HEK293T (cell line): ENCODE measurements around the gene AKR1B15.
A peak's percentile ranks its signal among the peaks of the same experiment; 100 is the strongest.

Experiments used
- CTCF ChIA-PET: fragments of 350-600 bp; formaldehyde crosslinking; extraction: SDS; loops from one replicate; lab custom pipeline; 2021; ENCODE audit warnings: antibody characterized with exemption, inconsistent platforms; lab: Yijun Ruan, JAX
- POLR2A ChIA-PET: fragments of 350-600 bp; formaldehyde crosslinking; extraction: SDS; loops from one replicate; lab custom pipeline; 2020; ENCODE audit warnings: antibody characterized with exemption, inconsistent platforms; lab: Yijun Ruan, JAX
- DNase-seq: peaks from one replicate; pipeline ENCODE4 v3.0.0; 2012; ENCODE audit warnings: mixed read lengths; ENCODE audit errors: extremely low spot score
- ARNT ChIP-seq: fragments of 450-650 bp; IDR thresholded peaks from 2 replicates; pipeline ENCODE4 v1.6.1; 2017; ENCODE audit warnings: mild to moderate bottlenecking
- BHLHE40 ChIP-seq: fragments of 450-650 bp; IDR thresholded peaks from 2 replicates; pipeline ENCODE4 v1.6.1; 2016; ENCODE audit warnings: mild to moderate bottlenecking, moderate library complexity, borderline replicate concordance
- CTBP1 ChIP-seq: fragments of 450-650 bp; IDR thresholded peaks from 2 replicates; pipeline ENCODE4 v1.6.1; 2016; ENCODE audit warnings: borderline replicate concordance
- ELF4 ChIP-seq: fragments of 450-650 bp; IDR thresholded peaks from 2 replicates; pipeline ENCODE4 v1.6.1; 2017; ENCODE audit warnings: antibody characterized with exemption
- FOXA1 ChIP-seq: fragments of 450-650 bp; IDR thresholded peaks from 2 replicates; pipeline ENCODE4 v1.6.1; 2016; ENCODE audit warnings: mild to moderate bottlenecking
- FOXK2 ChIP-seq: fragments of 450-650 bp; IDR thresholded peaks from 2 replicates; pipeline ENCODE4 v1.6.1; 2016; ENCODE audit warnings: mild to moderate bottlenecking
- FOXM1 ChIP-seq: fragments of 450-650 bp; IDR thresholded peaks from 2 replicates; pipeline ENCODE4 v1.6.1; 2017; ENCODE audit warnings: mild to moderate bottlenecking, borderline replicate concordance
- HDGF ChIP-seq: fragments of 450-650 bp; IDR thresholded peaks from 2 replicates; pipeline ENCODE4 v1.6.1; 2017; ENCODE audit warnings: antibody characterized with exemption, borderline replicate concordance
- L3MBTL2 ChIP-seq: fragments of 450-650 bp; conservative IDR thresholded peaks from 2 replicates; pipeline ENCODE4 v1.6.1; 2016; ENCODE audit warnings: mild to moderate bottlenecking
- LEF1 ChIP-seq: fragments of 450-650 bp; IDR thresholded peaks from 2 replicates; pipeline ENCODE4 v1.6.1; 2017; ENCODE audit warnings: mild to moderate bottlenecking, borderline replicate concordance
- NFRKB ChIP-seq: fragments of 450-650 bp; IDR thresholded peaks from 2 replicates; pipeline ENCODE4 v1.6.1; 2016; ENCODE audit warnings: mild to moderate bottlenecking, moderate library complexity
- SP1 ChIP-seq: fragments of 450-650 bp; IDR thresholded peaks from 2 replicates; pipeline ENCODE4 v1.6.1; 2017
- SUZ12 ChIP-seq: fragments of 450-650 bp; IDR thresholded peaks from 2 replicates; pipeline ENCODE4 v1.6.1; 2016; ENCODE audit warnings: mild to moderate bottlenecking
- TARDBP ChIP-seq: fragments of 450-650 bp; IDR thresholded peaks from 2 replicates; pipeline ENCODE4 v1.6.1; 2016
- ZNF384 ChIP-seq: fragments of 450-650 bp; IDR thresholded peaks from 2 replicates; pipeline ENCODE4 v1.6.1; 2016
- TF ChIP-seq, protein P1 (sequence below): fragments of 450-650 bp; IDR thresholded peaks from 2 replicates; pipeline ENCODE4 v1.6.1; 2016

Gene AKR1B15

DNA sequence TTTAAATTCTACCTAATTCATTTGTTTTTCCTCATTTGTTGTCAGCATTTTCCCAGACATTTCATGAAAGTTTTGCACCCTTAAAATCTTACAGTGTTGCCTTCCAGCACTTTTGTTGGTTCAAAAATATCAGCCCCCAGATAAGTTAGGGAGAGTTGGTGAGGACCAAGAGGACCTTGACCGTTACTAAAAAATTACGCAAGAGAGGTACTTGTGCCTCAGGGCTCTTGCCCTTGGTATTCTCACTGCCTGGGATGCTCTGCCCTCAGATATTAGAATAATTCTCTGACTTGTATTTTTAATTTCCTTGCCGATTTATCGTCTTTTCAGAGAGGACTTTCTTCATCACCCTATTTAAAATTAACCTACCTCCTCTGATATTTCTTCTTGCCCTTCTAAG lies 3.5 kb upstream of the AKR1B15 start:
- no peak for DNase-seq
- ChIA-PET CTCF (interaction anchor here (1.2 kb wide), 1 partner anchor 113 kb away, joined by 3 read pairs; no protein-coding TSS in a partner anchor), POLR2A (no interaction called here)
- no peak for TF ChIP-seq LEF1
- no peak for TF ChIP-seq NFRKB
- no peak for TF ChIP-seq ARNT
- no peak for TF ChIP-seq BHLHE40
- TF ChIP-seq CTBP1, result no peak
- TF ChIP-seq FOXK2, result no peak
- no peak for TF ChIP-seq ZNF384
- no peak for TF ChIP-seq FOXM1
- TF ChIP-seq TARDBP, result no peak
- TF ChIP-seq, protein P1, sequence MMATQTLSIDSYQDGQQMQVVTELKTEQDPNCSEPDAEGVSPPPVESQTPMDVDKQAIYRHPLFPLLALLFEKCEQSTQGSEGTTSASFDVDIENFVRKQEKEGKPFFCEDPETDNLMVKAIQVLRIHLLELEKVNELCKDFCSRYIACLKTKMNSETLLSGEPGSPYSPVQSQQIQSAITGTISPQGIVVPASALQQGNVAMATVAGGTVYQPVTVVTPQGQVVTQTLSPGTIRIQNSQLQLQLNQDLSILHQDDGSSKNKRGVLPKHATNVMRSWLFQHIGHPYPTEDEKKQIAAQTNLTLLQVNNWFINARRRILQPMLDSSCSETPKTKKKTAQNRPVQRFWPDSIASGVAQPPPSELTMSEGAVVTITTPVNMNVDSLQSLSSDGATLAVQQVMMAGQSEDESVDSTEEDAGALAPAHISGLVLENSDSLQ, result no peak
- TF ChIP-seq FOXA1, result no peak
- no peak for TF ChIP-seq SUZ12
- TF ChIP-seq ELF4, result no peak
- no peak for TF ChIP-seq L3MBTL2
- no peak for TF ChIP-seq HDGF
- TF ChIP-seq SP1, result no peak

DNA sequence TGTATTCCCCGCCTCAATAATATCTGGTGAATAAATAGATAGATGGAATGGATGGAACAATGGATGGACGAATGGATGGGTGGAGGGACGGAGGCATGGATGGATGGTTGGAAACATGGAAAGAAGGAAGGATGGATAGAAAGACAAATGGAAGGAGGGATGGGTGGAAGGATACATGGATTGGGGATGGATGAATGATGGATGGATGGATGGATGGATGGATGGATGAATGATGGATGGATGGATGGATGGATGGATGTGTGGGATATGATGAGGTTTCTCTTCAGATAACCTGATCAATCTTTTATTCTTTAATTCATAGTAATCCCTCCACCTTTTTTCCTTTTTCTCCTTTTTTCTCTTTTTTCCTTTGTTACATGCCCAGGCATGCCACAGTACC lies 3.0 kb upstream of the AKR1B15 start:
- ChIA-PET POLR2A (no interaction called here), CTCF (no interaction called here)
- TF ChIP-seq NFRKB (no peak), HDGF (no peak), ELF4 (no peak), FOXK2 (no peak), TARDBP (no peak), SUZ12 (no peak), FOXM1 (no peak), ARNT (no peak), CTBP1 (no peak), SP1 (no peak)
- TF ChIP-seq, protein P1, result no peak
- DNase-seq, result no peak

DNA sequence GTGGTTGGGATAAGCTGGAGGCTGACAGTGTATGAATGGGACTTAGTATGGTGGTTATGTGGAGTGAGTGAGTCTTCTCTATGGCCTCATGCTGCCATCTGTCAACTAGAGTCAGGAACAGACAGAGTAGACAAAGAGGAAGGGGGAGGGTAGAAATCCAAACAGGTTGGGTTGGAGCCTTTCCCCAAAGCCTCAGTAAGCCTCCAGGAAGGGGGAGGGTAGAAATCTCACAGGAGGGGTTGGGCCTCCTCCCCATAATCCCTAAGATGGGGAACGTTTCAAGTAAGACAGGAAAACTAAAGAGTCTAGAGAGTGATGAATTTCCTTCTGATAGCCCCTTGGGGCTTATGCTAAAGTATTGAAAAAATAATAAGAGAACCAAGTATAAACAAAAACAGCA lies 2.0 kb upstream of the AKR1B15 start:
- peak; percentile 22 for DNase-seq
- CTCF ChIA-PET, result interaction anchor here (0.6 to 3.0 kb wide), 13 partner anchors 12 to 757 kb away, joined by 3 to 26 read pairs (median 3); partner anchors contain the start of gene AKR1B1
- POLR2A ChIA-PET, result interaction anchor here (0.6 to 0.7 kb wide), 2 partner anchors 114 to 230 kb away, joined by 3 to 4 read pairs; partner anchors contain the start of gene SLC35B4
- TF ChIP-seq SP1, result no peak
- no peak for TF ChIP-seq BHLHE40
- no peak for TF ChIP-seq L3MBTL2
- no peak for TF ChIP-seq NFRKB
- TF ChIP-seq FOXA1, result no peak

DNA sequence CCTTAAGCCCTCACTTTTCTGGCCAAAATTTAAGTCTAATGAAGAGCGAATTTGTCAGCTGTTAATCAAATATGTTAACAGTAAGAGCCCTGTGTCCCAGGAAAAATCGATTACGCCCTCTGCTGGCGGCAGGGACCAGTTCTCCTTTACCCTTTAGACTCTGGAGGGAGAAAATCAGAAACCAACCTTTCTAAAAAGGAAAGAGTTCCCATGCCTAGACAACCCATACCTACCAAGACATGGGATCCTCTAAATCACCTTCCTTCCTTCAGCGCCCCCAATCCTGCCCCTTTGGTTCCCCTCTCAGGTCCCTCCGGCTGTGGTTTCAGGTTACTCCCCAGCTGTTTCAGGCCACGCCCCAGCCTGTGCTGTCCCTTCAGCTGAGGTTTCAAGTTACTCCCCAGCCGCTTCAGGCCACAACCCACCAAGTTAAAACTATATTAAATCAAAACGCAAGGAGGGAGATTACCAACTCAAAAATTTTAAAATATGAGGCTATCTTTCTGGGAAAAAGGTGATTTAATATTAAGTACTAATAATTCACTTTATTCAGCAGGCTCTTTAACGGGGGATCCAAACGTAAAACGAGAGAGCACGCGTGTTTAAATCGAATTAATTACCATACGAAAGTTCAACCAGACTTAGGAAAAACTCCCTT lies 1.4 kb upstream of the AKR1B15 start:
- CTCF ChIA-PET, result interaction anchor here (0.6 to 3.0 kb wide), 19 partner anchors 12 to 756 kb away, joined by 3 to 26 read pairs (median 3); partner anchors contain the start of gene AKR1B1
- POLR2A ChIA-PET, result interaction anchor here (0.6 to 1.9 kb wide), 4 partner anchors 33 to 231 kb away, joined by 3 to 12 read pairs (median 4); partner anchors contain the start of gene SLC35B4
- DNase-seq, result peak; percentile 88
- no peak for TF ChIP-seq LEF1
- TF ChIP-seq, protein P1, result peak; percentile 67

DNA sequence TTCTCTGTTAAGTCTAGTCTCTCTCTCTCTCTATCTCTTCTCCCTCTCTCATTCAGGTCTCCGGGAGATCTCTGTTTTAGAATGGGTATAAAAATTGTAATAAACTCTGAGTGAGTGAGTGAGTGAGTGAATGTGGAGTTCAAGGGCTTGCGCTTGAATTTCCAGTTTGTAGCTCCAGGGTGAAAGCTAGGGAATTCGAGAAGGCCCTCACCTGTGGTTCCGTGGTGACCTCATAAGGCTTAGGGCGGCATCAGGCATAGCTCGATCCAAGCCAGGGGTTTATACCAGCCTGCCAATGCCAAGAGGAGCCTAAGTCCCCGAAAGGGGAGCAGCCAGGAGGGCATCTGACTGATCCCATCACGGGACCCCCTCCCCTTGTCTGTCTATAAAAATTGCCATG lies 456 bp downstream of the AKR1B15 start:
- POLR2A ChIA-PET, result interaction anchor here (1.9 kb wide), 1 partner anchor 117 kb away, joined by 12 read pairs; no protein-coding TSS in a partner anchor
- CTCF ChIA-PET, result interaction anchor here (1.5 to 3.0 kb wide), 2 partner anchors 56 to 116 kb away, joined by 5 to 26 read pairs; no protein-coding TSS in a partner anchor
- TF ChIP-seq FOXA1 (no peak), NFRKB (no peak), BHLHE40 (no peak), FOXM1 (no peak), L3MBTL2 (no peak), CTBP1 (no peak), SP1 (no peak), HDGF (no peak), LEF1 (no peak), ZNF384 (no peak), SUZ12 (no peak), ELF4 (no peak), ARNT (no peak), TARDBP (no peak), FOXK2 (no peak)
- TF ChIP-seq, protein P1, result no peak
- DNase-seq, result no peak

DNA sequence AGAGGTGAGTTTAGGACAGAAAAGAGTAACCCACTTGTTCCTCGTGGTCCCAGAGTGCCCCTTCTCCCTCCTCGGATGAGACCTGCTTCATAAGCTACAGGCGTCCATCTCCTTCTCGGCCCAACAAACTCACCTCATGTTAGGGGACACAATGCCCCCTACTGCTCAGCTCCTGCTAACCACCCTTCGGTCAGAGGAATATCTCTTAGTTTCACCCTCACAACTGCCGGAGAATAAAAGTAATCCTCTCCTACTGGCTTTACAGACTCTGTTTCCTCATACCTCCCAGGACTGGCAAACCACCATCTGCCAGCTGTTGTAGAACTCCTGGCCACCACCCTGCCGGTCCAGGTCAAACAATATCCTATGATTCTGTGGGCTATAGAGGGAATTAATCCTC lies 3.2 kb downstream of the AKR1B15 start:
- CTCF ChIA-PET, result interaction anchor here (0.7 to 3.4 kb wide), 8 partner anchors 11 to 119 kb away, joined by 3 to 23 read pairs (median 5); no protein-coding TSS in a partner anchor
- TF ChIP-seq, protein P1, result no peak
- TF ChIP-seq ELF4, result no peak
- TF ChIP-seq HDGF, result no peak
- no peak for TF ChIP-seq FOXA1
- TF ChIP-seq LEF1, result no peak
- no peak for TF ChIP-seq SP1
- no peak for TF ChIP-seq TARDBP
- TF ChIP-seq FOXK2, result no peak
- no peak for TF ChIP-seq BHLHE40
- TF ChIP-seq ZNF384, result no peak
- no peak for TF ChIP-seq SUZ12
- POLR2A ChIA-PET, result interaction anchor here (1.5 kb wide), 1 partner anchor 119 kb away, joined by 5 read pairs; no protein-coding TSS in a partner anchor
- DNase-seq, result peak; percentile 51
